HG03432 (cell line): ENCODE measurements around the gene MYBPC1.
"Not testable (repeated sequence)": the region's sequence is repeated elsewhere in the genome, so short reads cannot be mapped to it uniquely, and the experiment has no call there.

Experiments used
- ATAC-seq: cut with Tn5 transposase; IDR thresholded peaks from one replicate; pipeline ENCODE4 v1.9.1; 2021; ENCODE audit warnings: mild to moderate bottlenecking, moderate library complexity; ENCODE audit not compliant: unreplicated experiment

The MYBPC1 gene

DNA sequence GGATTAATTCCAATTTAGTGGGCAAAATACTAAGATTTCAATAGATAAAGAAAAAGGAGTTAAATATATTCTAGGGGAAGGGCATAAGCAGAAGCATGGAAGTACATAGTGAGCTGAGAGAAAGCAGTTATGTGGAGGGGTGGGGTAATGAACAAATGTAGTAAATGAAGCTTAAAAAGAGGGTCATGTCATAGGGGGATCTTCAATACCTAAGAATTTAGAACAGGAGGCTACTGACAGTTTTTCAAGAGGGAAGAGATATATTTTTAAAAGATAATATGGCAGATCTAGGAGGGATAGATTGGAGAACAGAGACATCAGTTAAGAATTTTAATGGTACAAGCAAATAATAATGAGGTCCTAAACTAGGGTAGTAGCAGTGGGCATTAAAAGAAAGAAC is 135.1 kb downstream of the MYBPC1 start:
- ATAC-seq = no peak

- ATAC-seq = no peak
Observed at GRCh38 chr12:101732318-101732717, 137.5 kb downstream of the MYBPC1 start.

GRCh38 chr12:101733166-101733565 is 138.4 kb downstream of the MYBPC1 start:
- ATAC-seq = no peak

DNA sequence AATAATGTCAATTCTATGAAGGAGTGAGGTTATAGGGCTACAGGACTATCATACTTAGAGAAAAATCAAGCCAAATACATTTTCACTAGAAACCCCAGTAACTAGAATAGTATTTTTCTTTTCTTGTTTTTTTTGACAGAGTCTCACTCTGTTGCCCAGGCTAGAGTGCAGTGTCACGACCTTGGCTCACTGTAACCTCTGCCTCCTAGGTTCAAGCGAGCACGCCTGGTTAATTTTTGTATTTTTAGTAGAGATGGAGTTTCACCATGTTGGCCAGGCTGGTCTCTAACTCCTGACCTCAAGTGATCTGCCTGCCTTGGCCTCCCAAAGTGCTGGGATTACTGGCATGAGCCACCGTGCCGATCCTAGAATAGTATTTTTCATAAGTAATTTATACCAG is 139.7 kb downstream of the MYBPC1 start:
- ATAC-seq = not testable (repeated sequence)
